Right ventricle myocardium inferior (tissue), 1 donor: ENCODE results near the gene CELSR2. TPM values are rescaled to one million over a fixed set of nuclear protein-coding genes. Genes with fewer than 3 reads are reported as not detected.

ENCODE experiments used
- ATAC-seq: fragments of 200-7000 bp; cut with Tn5 transposase; one replicate; pipeline ENCODE4 v1.9.1; 2020; ENCODE audit warnings: mild to moderate bottlenecking, moderate library complexity
- DNase-seq: peaks from one replicate; pipeline ENCODE4 v3.0.0; 2021; ENCODE audit errors: missing footprints
- intact Hi-C: fragments of 100-400 bp; cut with DNase I; formaldehyde crosslinking; loops from one replicate; pipeline ENCODE4 v1.11.0; 2022
- total RNA-seq: library from RNA; stranded (reverse); fragmentation: NEBNext Ultra II Directional; extraction: Animal tissue kit (Norgen Biotek cat#: 25700); gene quantifications from one replicate; pipeline ENCODE4 v1.2.1, GENCODE V29; 2021
- donor health status: DM: no; HTN: yes; CAD: no; lungs with severe emphysema.

Gene CELSR2
- total RNA-seq, 1 donor from 2014 or later = 6.5 TPM

DNA sequence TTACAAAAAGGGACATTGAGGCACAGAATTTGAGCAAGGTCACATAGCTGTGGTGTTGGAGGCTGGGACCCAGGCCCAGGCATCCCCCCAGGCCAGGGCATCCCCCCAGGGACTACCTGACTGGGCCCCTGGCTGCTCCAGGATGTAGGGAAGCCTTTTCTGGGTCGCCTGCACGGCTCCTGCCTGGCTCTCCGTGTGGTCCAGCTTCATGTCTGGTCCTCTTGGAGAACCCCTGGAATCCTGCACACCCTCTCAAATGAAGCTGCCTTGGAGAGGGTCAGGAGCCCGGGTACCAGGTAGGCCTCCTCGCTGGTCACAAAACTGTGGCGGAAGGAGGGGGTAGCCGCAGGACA lies 919 bp upstream of the CELSR2 start:
- ATAC-seq (no peak), DNase-seq (peak; percentile 22)
- intact Hi-C loops = no loop called here

GRCh38 chr1:109249654-109250401 lies 489 bp downstream of the CELSR2 start:
- intact Hi-C loops = loop anchor here (1.0 kb wide), 1 partner anchor 35 kb away; no protein-coding TSS in a partner anchor
- peak; percentile 58 for DNase-seq
- ATAC-seq = no peak

DNA sequence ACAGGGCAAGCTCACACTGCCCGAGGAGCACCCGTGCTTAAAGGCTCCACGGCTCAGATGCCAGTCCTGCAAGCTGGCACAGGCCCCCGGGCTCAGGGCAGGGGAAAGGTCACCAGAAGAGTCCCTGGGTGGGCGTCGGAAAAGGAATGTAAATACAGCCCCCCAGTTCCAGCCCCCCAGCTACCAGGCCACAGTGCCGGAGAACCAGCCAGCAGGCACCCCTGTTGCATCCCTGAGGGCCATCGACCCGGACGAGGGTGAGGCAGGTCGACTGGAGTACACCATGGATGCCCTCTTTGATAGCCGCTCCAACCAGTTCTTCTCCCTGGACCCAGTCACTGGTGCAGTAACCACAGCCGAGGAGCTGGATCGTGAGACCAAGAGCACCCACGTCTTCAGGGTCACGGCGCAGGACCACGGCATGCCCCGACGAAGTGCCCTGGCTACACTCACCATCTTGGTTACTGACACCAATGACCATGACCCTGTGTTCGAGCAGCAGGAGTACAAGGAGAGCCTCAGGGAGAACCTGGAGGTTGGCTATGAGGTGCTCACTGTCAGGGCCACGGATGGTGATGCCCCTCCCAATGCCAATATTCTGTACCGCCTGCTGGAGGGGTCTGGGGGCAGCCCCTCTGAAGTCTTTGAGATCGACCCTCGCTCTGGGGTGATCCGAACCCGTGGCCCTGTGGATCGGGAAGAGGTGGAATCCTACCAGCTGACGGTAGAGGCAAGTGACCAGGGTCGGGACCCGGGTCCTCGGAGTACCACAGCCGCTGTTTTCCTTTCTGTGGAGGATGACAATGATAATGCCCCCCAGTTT lies 1.3 kb downstream of the CELSR2 start:
- peak; percentile 43 for DNase-seq
- intact Hi-C loops = loop anchor here (1.0 kb wide), 1 partner anchor 35 kb away; no protein-coding TSS in a partner anchor
- no peak for ATAC-seq

- DNase-seq (peak; percentile 37), ATAC-seq (no peak)
- intact Hi-C loops = no loop called here
Observed at GRCh38 chr1:109251277-109252166, 2.2 kb downstream of the CELSR2 start.

GRCh38 chr1:109252167-109252892 lies 3.0 kb downstream of the CELSR2 start:
- ATAC-seq = no peak
- DNase-seq = peak; percentile 64
- intact Hi-C loops = no loop called here

DNA sequence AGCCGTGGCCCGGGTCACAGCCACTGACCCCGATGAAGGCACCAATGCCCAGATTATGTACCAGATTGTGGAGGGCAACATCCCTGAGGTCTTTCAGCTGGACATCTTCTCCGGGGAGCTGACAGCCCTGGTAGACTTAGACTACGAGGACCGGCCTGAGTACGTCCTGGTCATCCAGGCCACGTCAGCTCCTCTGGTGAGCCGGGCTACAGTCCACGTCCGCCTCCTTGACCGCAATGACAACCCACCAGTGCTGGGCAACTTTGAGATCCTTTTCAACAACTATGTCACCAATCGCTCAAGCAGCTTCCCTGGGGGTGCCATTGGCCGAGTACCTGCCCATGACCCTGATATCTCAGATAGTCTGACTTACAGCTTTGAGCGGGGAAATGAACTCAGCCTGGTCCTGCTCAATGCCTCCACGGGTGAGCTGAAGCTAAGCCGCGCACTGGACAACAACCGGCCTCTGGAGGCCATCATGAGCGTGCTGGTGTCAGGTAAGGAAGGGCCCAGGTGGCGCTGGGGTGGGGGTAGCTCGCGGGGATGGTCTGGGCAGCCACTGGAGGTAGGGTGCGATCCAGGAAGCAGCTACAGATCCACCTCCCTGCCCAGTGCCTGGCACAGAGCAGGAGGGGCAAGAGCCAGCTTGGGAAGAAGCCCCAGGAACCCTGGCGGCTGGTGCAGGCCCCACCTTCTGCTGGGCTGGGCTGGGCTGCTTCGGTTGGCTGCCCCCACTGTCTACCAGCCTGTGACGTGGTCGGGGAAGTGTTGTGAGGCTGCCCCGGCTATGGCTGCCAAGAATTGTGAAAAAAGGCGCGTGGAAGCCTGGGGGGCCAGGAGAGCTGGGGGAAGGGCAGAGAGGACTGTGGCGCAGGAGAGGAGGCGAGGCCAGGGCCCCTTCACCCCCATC lies 3.8 kb downstream of the CELSR2 start:
- ATAC-seq = peak; percentile 5
- peak; percentile 51 for DNase-seq
- intact Hi-C loops = no loop called here

DNA sequence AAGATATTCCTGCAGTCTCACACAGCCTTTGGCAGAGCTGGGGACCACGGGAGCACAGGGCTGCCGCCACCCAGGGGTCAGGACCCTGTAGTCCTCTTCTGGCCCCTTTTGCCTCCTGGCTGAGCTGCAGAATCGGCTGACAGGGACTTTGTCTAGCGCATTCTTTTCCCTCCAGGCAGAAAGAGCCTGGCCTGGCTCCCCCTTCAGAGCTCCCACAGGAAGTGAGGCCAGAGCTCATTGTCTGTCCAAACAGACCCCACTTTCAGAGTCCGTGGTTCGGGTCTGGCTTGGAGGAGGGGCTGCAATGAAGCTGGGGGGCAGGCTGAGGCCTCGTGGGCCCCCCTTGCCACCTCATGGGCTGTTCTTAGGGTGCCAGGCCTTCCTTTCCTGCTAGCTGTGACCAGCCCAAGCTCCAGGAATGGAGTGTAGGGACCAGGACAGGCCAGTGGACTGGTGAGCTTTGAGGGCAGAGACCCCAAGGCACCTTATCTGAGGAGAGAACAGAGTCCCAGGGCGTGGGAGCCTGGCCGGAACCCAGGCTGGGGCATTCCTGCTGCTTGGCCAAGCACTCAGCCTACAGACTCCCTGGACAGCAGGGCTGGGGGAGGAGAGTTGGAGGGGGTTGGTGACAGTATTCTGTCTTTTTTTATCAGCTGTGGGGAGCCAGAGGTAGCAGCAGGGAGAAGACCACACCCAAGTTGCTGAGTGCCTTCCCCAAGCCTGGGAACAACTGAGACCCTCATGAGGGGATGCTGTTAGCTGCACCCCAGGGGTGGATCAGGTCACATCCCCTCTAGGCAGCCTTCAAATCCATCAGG lies 4.7 kb downstream of the CELSR2 start:
- intact Hi-C loops = no loop called here
- ATAC-seq = peak; percentile 10
- DNase-seq = peak; percentile 27

DNA sequence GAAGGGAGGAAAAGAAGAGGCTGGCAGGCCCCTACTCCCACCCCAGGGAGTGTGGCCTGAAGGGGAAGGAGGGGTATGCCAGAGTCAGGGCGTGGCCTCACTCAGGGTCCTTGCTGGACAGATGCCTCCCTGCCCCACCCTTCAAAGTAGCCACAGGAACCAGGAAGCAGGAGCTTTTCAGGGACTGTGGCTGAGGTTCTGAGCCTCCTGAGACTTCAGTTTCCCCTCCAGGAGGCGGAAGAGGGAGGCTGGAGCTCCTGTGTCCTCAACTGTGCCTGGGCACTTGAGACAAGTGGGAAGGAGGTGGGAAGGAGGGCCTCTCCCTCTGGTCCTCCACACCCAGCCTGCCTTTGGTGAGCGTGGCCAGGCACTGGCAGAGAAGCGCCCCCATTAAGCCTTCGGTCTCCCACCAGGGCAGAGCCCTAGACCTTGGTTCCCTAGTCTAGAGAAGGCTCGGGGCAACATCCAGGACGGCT lies 5.3 kb downstream of the CELSR2 start:
- ATAC-seq (no peak), DNase-seq (no peak)
- intact Hi-C loops = no loop called here

GRCh38 chr1:109255097-109255651 lies 5.8 kb downstream of the CELSR2 start:
- intact Hi-C loops = no loop called here

DNA sequence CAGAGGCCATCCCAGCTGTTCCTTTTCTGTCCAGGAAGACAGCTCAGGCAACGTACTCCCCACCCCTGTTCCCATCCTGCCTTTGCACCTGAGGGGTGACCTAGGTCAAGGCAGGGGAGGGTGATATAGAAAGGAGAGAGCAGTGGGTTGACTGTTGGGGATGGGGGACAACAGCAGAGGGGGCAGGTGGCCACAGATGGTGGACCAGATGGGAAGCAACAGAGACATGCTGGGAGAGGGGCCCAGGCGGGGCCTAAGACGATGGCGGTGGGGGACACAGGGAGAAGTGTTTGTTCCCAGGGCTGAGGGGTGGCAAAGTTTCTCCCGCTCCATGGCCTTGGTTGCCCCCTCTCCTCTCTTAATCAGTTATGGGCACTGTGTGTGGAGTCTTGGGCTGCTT lies 6.3 kb downstream of the CELSR2 start:
- no peak for DNase-seq
- ATAC-seq = no peak
- intact Hi-C loops = no loop called here

More at GRCh38 chr1:109255097-109255651, 5.8 kb downstream of the CELSR2 start:
- ATAC-seq (no peak), DNase-seq (peak; percentile 47)

DNA sequence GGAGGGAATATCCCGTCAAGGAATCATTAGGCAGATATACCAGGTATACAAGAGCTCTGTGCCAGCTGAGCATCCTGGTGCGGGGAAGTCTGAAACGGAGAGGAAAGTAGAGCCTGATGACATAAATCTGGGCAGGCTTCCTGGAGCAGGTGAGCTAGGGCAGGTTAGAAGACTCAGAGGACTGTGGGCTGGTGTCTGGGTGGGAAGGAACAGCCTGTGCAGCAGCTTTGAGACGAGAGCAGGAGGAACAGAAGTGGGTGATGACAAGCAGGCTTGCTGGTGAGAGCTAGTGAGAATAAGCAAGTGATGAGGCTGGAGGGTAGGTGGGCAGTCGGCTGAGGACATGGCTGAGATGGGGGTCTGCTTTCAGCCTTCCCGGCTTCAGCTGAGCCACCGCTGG lies 6.7 kb downstream of the CELSR2 start:
- peak; percentile 25 for DNase-seq
- intact Hi-C loops = no loop called here
- no peak for ATAC-seq

DNA sequence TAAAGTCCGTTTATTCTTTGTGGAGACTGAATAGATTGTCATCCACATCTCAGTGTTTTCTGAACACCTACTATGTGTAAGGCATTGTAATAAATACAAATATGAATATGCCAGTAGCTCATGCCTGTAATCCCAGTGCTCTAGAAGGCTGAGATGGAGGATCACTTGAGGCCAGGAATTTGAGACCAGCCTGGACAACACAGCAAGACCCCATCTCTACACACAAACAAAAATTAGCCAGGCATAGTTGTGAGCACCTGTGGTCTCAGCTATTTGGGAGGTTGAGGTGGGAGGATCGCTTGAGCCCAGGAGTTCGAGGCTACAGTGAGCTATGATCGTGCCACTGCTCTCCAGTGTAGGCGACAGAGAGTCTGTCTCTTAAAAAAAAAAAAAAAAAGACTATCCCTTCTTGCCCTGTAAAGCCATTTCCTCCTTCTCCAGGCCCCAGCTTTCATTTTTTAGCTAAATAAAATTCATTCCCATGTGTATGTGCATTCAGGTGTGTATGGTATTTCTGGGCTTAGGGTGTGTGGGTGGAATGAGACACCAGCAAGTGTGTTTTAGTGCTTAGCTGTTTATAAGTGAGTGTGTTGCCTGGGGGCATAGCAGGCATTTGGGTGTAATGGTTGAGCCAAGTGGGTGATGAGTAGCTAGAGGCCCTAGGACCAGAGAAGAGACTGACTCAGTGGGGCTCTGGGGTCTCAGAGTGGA lies 7.8 kb downstream of the CELSR2 start:
- peak; percentile 41 for DNase-seq
- ATAC-seq = no peak
- intact Hi-C loops = no loop called here

GRCh38 chr1:109257682-109258421 lies 8.5 kb downstream of the CELSR2 start:
- intact Hi-C loops = no loop called here
- peak; percentile 50 for DNase-seq
- ATAC-seq = no peak

GRCh38 chr1:109258481-109259466 lies 9.4 kb downstream of the CELSR2 start:
- intact Hi-C loops = no loop called here
- peak; percentile 31 for DNase-seq
- no peak for ATAC-seq
